KOPT-K1 (cell line): Measurements from ENCODE around the gene MTX1.
A peak's percentile ranks its signal among the peaks of the same experiment; 100 is the strongest.
"Not testable (repeated sequence)": the region's sequence is repeated elsewhere in the genome, so short reads cannot be mapped to it uniquely, and the experiment has no call there.

Experiments
- H3K27ac ChIP-seq: fragments of 200-600 bp; sonication (generic); 2 replicates; pipeline ENCODE4 v1.5.1; 2016; ENCODE audit warnings: antibody characterized with exemption, mild to moderate bottlenecking, low read depth, low read length; ENCODE audit not compliant: poor library complexity, severe bottlenecking
- H3K36me3 ChIP-seq: fragments of 200-600 bp; sonication (generic); 2 replicates; pipeline ENCODE4 v1.5.1; 2017; ENCODE audit warnings: antibody characterized with exemption, mild to moderate bottlenecking, low read length, moderate library complexity; ENCODE audit not compliant: insufficient read depth
- H3K9me3 ChIP-seq: fragments of 200-600 bp; sonication (generic); 2 replicates; pipeline ENCODE4 v1.5.1; 2017; ENCODE audit warnings: antibody characterized with exemption, low read length, mild to moderate bottlenecking; ENCODE audit not compliant: insufficient read depth, poor library complexity, severe bottlenecking

MTX1 gene

DNA sequence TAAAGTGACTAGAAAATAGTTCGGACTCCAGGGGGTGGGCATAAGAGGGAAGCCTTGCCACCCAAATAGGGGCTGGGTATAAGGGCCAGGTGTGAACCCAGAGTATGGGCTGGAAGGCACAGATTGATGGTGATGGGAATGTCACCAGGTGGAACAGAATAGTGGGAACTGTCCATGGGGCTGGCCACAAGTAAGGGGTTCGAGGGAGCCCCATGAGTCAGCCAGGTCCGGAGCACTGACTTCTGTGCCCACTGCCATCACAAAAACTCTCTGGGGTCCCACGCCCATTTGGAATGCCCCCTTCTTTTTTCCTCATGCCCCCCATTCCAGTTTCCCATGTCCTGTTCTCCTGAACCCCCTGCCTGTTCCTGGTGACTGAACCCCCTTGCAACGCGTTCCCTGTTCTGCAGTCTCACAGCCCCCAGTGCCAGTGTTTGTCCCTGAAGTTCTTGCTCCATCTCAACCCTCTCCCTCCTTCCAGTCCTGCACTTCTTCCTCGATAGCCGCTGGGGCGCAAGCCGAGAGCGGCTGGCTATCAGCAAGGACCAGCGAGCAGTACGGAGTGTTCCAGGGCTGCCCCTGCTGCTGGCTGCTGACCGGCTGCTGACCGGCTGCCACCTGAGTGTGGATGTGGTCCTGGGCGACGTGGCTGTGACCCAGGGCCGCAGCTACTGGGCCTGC is 27.0 kb upstream of the MTX1 start:
- H3K36me3 ChIP-seq = peaks cover 28% of the 10 kb centered on the region
- no peaks in the 10 kb centered on the region for H3K9me3 ChIP-seq
- no peak overlapping the region for H3K27ac ChIP-seq

- Histone ChIP-seq H3K9me3 (no peaks in the 10 kb centered on the region), H3K36me3 (peaks cover 25% of the 10 kb centered on the region), H3K27ac (no peak overlapping the region)
Observed at GRCh38 chr1:155182052-155182550, 26.4 kb upstream of the MTX1 start.

DNA sequence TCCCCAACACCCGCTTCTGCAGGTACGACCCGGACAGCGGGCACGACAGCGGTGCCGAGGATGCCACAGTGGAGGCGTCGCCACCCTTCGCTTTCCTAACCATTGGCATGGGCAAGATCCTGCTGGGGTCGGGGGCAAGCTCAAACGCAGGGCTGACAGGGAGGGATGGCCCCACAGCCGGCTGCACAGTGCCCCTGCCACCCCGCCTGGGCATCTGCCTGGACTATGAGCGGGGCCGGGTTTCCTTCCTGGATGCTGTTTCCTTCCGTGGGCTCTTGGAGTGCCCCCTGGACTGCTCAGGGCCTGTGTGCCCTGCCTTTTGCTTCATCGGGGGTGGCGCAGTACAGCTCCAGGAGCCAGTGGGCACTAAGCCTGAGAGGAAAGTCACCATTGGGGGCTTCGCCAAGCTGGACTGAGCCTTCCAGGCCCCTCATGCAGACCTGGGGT is 24.7 kb upstream of the MTX1 start:
- H3K27ac ChIP-seq = no peak overlapping the region
- no peaks in the 10 kb centered on the region for H3K9me3 ChIP-seq
- peaks cover 12% of the 10 kb centered on the region for H3K36me3 ChIP-seq

GRCh38 chr1:155184351-155184811 is 24.1 kb upstream of the MTX1 start:
- H3K27ac ChIP-seq = no peak overlapping the region
- peaks cover 6% of the 10 kb centered on the region for H3K36me3 ChIP-seq
- H3K9me3 ChIP-seq = no peaks in the 10 kb centered on the region

DNA sequence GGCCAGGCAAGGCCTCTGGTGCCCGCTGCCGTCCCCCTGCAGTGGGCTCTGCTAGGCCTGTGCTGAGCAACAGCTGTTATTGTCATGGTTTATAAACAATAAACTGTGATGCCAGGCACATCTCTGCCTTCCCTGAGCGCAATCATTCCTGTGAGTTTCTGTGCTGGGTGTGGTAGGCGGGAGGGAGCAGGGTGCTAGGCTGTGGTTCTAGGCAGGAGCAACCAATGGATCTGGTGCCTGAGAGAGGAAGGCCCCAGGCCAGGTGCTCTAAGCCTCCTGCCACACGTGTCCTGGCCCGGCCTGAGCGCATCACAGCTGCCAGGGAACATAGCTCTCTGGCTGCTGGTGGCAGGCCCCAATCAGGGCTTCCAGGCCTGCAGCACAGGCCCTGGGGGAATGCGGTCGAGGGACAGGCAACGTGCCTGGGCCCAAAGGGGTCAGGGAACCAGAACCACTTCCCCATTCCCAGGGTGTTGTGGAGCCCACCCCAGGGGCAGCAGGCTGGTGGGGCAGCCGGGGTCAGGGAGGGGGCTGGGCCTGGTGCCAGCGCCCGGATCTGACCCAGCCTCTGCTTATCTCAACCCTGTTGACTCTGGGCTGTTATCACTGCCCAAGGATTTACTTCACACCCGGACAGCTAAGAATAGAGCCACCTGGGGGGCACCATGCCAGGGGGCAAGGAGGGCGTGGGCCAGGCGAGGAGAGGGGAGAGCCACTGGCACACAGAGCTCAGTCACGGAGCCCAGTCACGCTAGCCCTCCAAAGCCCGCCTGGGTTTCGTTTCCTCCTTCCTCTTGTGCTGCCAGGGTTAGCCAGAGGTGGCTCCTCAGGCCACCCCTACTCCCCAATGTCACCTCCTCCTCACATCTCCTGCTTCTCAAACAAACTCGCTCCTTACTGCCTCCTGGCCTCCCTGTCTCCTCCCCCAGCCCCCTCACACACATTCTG is 23.4 kb upstream of the MTX1 start:
- H3K9me3 ChIP-seq = no peaks in the 10 kb centered on the region
- H3K36me3 ChIP-seq = no peaks in the 10 kb centered on the region; the same call in 1 of the 2 replicates
- H3K27ac ChIP-seq = no peak overlapping the region

DNA sequence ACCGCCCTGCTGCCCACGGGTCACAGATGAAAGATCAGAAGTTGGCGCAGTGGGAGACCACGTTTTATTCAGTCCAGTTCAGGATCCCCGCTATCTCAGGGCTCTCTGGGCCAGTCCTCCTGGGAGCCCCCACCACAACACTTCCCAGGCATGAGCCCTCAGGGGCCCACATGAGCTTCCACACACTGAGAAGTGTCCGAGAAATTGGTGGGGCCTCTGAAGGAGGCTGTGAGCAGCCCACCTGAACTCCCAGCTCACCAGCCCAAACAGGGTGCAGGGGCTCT is 22.8 kb upstream of the MTX1 start:
- Histone ChIP-seq H3K36me3 (no peaks in the 10 kb centered on the region; the same call in 1 of the 2 replicates), H3K27ac (no peak overlapping the region), H3K9me3 (no peaks in the 10 kb centered on the region)

DNA sequence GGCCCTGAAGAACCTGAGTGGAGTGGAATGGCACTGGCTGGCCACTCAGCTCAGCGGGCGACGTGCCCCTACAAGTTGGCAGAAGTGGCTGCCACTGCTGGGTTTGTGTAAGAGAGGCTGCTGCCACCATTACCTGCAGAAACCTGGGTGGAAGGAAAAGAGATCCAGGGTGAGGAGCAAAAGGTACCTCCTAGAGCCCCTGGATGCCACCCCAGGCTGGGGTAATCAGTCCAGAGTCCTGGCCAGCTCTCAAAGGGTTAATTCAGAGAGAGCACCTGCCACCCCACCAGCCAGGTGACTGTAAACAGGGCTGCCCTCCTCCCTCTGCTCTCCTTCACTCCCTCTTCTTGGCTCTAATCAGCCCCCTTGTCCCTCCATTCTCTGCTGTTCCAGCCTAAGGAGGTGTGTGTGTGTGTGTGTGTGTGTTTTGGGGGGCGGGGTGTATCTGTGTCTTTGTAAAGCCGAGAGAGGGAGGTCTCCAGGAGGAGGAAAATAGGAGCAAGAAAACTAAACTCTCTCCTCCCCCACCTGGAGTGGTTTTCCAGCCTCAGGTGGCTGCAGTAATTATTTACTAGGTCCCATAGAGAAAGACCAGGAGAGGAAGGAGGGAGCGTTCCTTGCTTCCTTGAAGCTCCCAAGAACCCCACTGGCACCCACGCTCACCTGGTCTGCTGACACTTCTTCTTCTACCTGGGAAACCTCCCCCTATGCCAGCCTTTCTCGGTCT is 22.3 kb upstream of the MTX1 start:
- H3K27ac ChIP-seq = no peak overlapping the region
- H3K36me3 ChIP-seq = no peaks in the 10 kb centered on the region; the same call in 1 of the 2 replicates
- H3K9me3 ChIP-seq = no peaks in the 10 kb centered on the region

GRCh38 chr1:155186794-155187455 is 21.6 kb upstream of the MTX1 start:
- Histone ChIP-seq H3K9me3 (no peaks in the 10 kb centered on the region), H3K27ac (no peak overlapping the region), H3K36me3 (no peaks in the 10 kb centered on the region)

- H3K27ac ChIP-seq = no peak overlapping the region
- H3K9me3 ChIP-seq = no peaks in the 10 kb centered on the region
- no peaks in the 10 kb centered on the region for H3K36me3 ChIP-seq
Observed at GRCh38 chr1:155187456-155187891, 21.0 kb upstream of the MTX1 start.

GRCh38 chr1:155188268-155188667 is 20.2 kb upstream of the MTX1 start:
- Histone ChIP-seq H3K27ac (no peak overlapping the region), H3K36me3 (no peaks in the 10 kb centered on the region), H3K9me3 (no peaks in the 10 kb centered on the region)

GRCh38 chr1:155189926-155190325 is 18.6 kb upstream of the MTX1 start:
- not testable (repeated sequence) for H3K9me3 ChIP-seq, H3K36me3 ChIP-seq, H3K27ac ChIP-seq

- Histone ChIP-seq H3K27ac (no peak overlapping the region), H3K9me3 (no peaks in the 10 kb centered on the region)
Observed at GRCh38 chr1:155191904-155192303, 16.6 kb upstream of the MTX1 start.

DNA sequence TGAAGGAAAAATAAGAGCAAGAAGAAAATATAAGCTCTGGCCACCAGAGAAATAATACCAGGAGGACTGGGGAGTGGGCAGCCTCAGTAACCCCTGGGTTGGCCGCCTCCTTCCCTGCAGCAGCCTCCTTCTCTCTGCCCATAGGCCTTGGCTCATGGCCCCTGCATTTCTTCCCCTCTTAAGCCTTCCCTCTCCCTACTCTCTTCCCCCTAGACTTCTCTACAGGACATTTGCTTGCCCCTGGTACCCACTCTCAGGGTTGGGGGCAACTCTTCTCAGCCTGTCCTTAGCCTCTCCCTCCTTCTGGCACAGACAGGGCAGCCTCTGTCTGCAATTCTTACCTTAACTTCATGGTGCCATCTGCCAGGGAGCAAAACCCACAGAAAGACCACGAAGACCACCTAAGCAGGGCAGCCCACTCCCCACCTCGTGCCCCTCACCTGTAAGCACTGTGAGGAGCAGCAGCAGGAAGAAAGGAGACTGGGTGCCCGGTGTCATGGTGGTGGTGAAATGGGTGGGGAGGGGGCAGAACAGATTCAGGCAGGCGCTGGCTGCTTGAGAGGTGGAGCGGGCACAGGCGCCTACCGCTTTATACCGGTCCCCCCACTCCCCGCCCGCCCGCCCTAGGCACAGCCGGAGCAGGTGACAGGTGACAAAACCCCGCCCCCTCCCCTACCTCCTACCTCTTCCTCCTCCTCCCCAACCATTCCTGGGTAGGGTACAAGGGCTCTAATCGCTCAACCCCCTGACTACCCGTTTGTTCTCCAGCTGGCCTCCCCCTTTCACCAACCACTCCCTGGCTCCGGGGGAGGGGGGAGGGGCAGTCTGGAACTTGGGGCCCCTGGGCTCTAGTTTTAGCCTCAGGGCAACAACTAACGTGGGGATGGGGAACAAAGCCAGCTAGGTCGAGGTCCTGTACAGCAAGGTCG is 15.9 kb upstream of the MTX1 start:
- no peaks in the 10 kb centered on the region for H3K9me3 ChIP-seq
- H3K27ac ChIP-seq = peak overlapping the region; percentile 66
- H3K36me3 ChIP-seq = no peaks in the 10 kb centered on the region

More at GRCh38 chr1:155191904-155192303, 16.6 kb upstream of the MTX1 start:
- no peaks in the 10 kb centered on the region for H3K36me3 ChIP-seq
